Activated naive CD8-positive, alpha-beta T cell (primary cell): ENCODE results near the gene ZNF521.

Experiments used
- H3K27ac Mint-ChIP-seq: one replicate; pipeline ENCODE4 v1.8.0; 2021; ENCODE audit warnings: mixed read lengths
- H3K27me3 Mint-ChIP-seq: one replicate; pipeline ENCODE4 v1.8.0; 2021; ENCODE audit warnings: mixed read lengths
- H3K36me3 Mint-ChIP-seq: one replicate; pipeline ENCODE4 v1.8.0; 2021; ENCODE audit warnings: mixed read lengths
- H3K4me1 Mint-ChIP-seq: one replicate; pipeline ENCODE4 v1.8.0; 2021; ENCODE audit warnings: low read depth, mixed read lengths
- H3K4me3 Mint-ChIP-seq: one replicate; pipeline ENCODE4 v1.8.0; 2021; ENCODE audit warnings: mild to moderate bottlenecking, mixed read lengths
- H3K9me3 Mint-ChIP-seq: one replicate; pipeline ENCODE4 v1.8.0; 2021; ENCODE audit warnings: low read depth, mixed read lengths

Gene ZNF521

DNA sequence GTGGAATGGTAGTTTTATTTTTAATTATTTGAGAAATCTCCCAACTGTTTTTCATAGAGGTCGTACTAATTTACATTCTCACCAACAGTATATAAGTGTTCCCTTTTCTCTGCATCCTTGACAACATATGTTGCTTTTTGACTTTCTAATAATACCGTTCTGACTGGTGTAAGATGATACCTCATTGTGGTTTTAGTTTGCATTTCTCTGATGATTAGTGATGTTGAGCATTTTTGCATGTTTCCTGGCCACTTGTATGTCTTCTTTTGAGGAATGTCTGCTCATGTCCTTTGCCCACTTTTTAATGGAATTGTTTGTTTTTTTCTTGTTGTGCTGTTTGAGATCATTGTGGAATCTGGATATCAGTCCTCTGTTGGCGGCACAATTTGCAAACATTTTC, 242.5 kb downstream of the ZNF521 start:
- Mint-ChIP-seq H3K9me3 (peaks cover 4% of the 10 kb centered on the region), H3K4me3 (no peak overlapping the region), H3K27me3 (peaks cover 3% of the 10 kb centered on the region), H3K27ac (no peak overlapping the region), H3K4me1 (no peaks in the 10 kb centered on the region), H3K36me3 (peaks cover 2% of the 10 kb centered on the region)

DNA sequence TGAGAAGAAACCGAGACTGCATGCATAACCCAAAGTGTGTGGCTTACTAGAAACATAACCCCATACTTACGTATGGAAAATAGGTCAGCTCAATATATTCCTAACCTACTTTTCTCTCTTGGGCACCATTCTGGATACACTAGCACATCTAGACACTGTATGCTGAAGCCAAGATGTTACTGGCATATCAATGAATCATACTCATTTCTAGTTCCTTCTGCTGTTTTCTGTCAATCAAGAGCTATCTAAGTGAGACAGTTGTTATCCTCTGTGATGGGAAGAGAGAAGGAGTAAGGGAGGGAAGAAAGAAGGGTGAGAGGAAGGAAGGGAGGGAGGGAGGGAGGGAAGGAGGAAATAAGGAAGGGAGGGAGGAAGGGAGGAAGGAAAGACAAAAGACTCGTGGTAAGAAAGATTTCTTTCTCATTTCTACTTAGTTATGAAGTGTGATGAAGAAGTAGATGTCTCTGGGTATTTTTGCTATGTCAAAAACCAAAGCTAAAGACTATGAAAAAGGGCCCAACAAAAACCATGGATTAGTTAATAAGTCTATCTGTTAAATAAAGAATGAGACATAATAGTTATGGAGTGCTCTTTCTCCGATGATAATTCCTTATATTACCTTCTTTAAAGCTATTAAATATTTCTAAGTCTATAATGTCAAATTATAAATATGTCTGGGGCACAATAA, 248.4 kb downstream of the ZNF521 start:
- H3K36me3 Mint-ChIP-seq: no peaks in the 10 kb centered on the region
- H3K27ac Mint-ChIP-seq: no peak overlapping the region
- no peaks in the 10 kb centered on the region for H3K27me3 Mint-ChIP-seq
- no peaks in the 10 kb centered on the region for H3K9me3 Mint-ChIP-seq
- no peaks in the 10 kb centered on the region for H3K4me1 Mint-ChIP-seq
- H3K4me3 Mint-ChIP-seq: no peak overlapping the region

DNA sequence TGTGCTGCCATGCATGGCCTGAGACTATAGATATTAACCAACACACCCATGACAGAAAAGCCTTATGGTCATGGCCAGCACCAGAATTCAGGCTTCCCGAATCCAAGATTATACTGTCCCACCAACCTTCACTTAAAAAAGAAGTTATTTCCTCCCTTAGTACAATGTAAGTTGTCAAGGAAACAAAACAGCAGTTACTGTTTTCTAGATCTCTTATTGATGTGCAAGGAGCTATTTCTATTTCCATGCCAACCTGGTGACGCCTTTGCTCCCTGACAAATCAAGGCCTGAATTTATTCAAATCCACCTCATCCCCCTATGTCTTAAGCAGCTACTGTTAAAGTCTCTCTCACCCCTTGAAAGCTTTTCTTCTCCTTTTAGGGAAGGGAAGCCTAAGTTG, 249.3 kb downstream of the ZNF521 start:
- Mint-ChIP-seq H3K36me3 (no peaks in the 10 kb centered on the region), H3K27me3 (no peaks in the 10 kb centered on the region), H3K9me3 (no peaks in the 10 kb centered on the region), H3K4me3 (no peak overlapping the region), H3K4me1 (no peaks in the 10 kb centered on the region), H3K27ac (no peak overlapping the region)

DNA sequence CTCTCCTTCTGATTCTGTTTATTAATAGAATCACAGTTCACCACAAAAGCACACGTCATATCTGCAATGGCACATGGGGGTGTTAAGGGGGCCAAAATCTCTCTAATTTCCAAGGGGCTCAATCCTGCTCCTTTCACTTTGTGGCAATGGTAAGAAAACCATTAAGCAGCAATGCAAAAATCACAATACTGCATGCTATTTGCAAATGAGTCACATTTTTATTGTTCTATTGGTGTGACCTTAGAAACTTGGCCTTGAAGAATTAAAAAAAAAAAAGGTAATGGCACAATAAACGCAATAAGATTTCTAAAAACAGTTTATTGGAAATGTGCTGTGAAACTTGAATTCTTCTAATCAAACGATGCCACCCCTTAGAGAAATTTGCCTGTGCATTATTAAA, 251.5 kb downstream of the ZNF521 start:
- Mint-ChIP-seq H3K36me3 (no peaks in the 10 kb centered on the region), H3K4me3 (no peak overlapping the region), H3K9me3 (no peaks in the 10 kb centered on the region), H3K27me3 (no peaks in the 10 kb centered on the region), H3K4me1 (no peaks in the 10 kb centered on the region), H3K27ac (no peak overlapping the region)

DNA sequence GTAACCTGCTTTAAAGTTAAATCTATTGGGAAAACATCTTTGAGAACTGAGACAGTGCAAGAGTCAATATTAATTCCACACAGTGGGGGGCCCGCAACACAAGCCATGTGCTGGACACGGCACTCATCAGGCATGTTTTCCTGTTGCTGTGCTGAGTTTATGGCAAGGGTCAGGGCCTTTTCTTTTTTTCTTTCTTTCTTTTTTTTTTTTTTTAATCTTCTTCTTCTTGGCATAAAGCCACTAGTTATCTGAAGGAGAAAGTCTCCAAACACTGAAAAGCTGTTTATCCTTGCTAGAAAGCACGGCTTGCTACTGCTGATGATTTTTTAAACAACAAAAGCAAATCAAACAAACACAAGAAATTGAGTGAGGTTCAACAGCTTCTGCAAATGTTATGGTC, 252.1 kb downstream of the ZNF521 start:
- Mint-ChIP-seq H3K27me3 (no peaks in the 10 kb centered on the region), H3K4me3 (no peak overlapping the region), H3K4me1 (no peaks in the 10 kb centered on the region), H3K36me3 (no peaks in the 10 kb centered on the region), H3K9me3 (no peaks in the 10 kb centered on the region), H3K27ac (no peak overlapping the region)

DNA sequence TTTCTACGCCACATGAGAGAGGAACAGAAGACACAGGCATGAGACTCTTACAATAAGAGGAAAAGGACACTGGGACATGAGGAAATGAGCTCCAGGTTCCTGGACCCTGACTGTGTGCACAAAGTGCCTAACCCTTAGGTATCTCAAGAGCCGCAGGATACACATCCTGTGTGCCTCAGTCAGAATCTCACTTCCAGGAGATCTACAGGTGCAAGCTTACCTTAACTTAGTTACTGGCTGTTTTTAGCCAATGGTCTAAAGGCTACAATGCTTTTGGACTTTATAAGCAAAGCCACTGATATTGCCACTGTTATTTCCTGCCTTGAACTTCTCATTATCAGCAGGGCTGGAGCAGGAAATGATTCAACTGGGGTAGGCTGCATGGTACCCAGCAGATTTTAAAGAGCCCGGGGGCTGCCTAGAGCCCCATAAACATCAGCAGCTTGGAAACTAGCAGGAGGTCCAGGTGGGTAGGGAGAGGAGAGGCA, 254.4 kb downstream of the ZNF521 start:
- no peak overlapping the region for H3K4me3 Mint-ChIP-seq
- no peaks in the 10 kb centered on the region for H3K9me3 Mint-ChIP-seq
- no peaks in the 10 kb centered on the region for H3K27me3 Mint-ChIP-seq
- H3K27ac Mint-ChIP-seq: no peak overlapping the region
- no peaks in the 10 kb centered on the region for H3K4me1 Mint-ChIP-seq
- H3K36me3 Mint-ChIP-seq: no peaks in the 10 kb centered on the region

DNA sequence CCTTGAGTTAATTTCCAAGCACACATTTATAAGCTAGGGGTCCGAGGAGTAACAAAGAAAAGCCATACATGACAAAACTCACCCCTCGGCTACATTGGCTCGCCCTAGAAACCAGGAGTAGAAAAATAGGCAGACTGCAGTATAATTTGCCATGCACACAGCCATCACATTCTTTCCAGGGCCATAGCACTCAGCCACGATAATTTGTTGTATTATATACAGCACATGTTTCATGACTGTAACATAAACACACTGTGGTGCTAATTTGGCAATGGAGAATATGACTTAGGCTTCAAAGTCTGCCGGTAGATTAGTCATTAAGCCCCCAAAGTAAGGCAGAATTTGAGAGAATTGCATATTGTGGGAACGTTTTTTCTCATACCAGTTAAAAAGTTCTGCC, 254.9 kb downstream of the ZNF521 start:
- no peaks in the 10 kb centered on the region for H3K9me3 Mint-ChIP-seq
- no peaks in the 10 kb centered on the region for H3K4me1 Mint-ChIP-seq
- no peaks in the 10 kb centered on the region for H3K36me3 Mint-ChIP-seq
- H3K27ac Mint-ChIP-seq: no peak overlapping the region
- H3K4me3 Mint-ChIP-seq: no peak overlapping the region
- no peaks in the 10 kb centered on the region for H3K27me3 Mint-ChIP-seq

DNA sequence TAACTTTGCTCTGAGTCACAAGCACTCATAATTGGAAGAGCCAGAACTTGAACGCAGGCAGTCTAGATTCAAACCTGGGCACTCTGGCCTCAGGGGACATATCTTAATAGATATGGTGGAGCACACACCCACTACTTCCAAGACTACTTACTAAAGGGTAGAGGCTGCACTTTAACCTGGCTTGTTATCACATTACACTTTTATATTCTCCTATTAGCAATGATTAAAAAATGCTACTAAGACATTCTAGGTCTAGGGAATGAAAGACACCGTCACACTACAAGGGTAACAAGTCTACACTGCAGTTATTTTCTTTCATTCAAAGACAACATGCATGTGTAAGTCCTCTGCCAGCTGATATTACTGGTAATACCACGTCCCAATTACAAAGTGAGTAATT, 258.8 kb downstream of the ZNF521 start:
- Mint-ChIP-seq H3K4me3 (no peak overlapping the region), H3K4me1 (no peaks in the 10 kb centered on the region), H3K9me3 (no peaks in the 10 kb centered on the region), H3K27ac (no peak overlapping the region), H3K36me3 (no peaks in the 10 kb centered on the region), H3K27me3 (no peaks in the 10 kb centered on the region)

DNA sequence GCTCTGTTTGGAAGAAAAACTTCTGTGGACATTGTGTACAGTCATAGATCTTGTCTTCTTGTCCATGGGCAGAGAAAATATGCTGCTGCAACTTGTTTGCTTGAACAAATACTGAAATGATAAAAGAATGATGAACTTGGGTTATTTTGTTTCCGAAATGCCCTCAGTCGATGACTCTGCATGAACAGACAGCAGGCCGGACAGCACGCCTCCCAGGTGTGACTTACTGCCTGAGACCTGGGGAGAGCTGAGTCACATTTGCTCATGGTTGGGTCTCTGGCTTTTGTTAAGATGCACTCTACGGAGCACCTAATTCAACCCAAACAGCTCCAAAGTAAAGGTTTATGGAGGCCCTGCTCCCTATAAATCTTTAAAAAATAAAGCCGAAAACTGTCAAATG, 262.5 kb downstream of the ZNF521 start:
- Mint-ChIP-seq H3K4me3 (no peak overlapping the region), H3K9me3 (no peaks in the 10 kb centered on the region), H3K4me1 (no peaks in the 10 kb centered on the region), H3K36me3 (no peaks in the 10 kb centered on the region), H3K27ac (no peak overlapping the region), H3K27me3 (no peaks in the 10 kb centered on the region)

DNA sequence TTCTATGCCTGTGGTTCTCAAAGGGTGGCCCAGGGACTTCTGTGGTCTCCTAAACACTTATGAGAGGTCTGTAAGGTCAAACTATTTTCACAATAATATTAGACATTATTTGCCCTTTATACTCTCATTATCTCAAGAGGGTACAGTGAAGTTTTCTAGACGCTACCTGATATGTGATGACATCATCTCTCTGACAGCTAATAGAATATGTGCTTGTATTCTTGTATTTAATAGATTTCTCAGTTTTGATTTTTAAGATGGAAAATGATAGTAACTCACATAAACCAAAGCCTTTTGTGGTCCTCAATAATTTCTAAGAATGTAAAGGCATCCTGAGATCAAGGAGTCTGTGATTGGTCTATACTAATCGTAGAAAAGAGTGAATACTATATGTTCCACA, 265.1 kb downstream of the ZNF521 start:
- H3K36me3 Mint-ChIP-seq: no peaks in the 10 kb centered on the region
- H3K27me3 Mint-ChIP-seq: no peaks in the 10 kb centered on the region

DNA sequence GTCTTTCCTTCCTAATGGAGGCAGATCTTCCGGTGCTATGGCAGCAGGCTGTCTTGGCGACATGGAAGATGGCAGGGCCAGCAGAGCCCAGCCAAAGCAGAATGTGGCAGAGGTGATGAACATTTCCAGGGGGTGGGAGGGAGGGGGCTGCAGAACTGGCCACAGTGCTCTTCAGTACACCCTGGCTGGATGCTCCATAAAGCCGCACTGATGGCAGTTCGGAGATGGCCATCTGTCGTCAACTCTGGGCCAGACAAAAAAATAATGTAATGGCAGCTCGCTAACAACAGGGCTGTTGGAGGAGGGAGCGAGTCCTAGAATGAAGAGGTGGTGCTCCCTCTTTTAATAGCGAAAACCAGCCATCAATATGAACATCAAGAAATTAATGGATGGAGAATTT, 271.0 kb downstream of the ZNF521 start:
- Mint-ChIP-seq H3K4me3 (no peak overlapping the region), H3K9me3 (no peaks in the 10 kb centered on the region), H3K27me3 (no peaks in the 10 kb centered on the region), H3K27ac (no peak overlapping the region), H3K4me1 (no peaks in the 10 kb centered on the region), H3K36me3 (no peaks in the 10 kb centered on the region)

More for the DNA sequence above, 265.1 kb downstream of the ZNF521 start:
- Mint-ChIP-seq H3K27ac (no peak overlapping the region), H3K4me3 (no peak overlapping the region), H3K9me3 (no peaks in the 10 kb centered on the region), H3K4me1 (no peaks in the 10 kb centered on the region)

DNA sequence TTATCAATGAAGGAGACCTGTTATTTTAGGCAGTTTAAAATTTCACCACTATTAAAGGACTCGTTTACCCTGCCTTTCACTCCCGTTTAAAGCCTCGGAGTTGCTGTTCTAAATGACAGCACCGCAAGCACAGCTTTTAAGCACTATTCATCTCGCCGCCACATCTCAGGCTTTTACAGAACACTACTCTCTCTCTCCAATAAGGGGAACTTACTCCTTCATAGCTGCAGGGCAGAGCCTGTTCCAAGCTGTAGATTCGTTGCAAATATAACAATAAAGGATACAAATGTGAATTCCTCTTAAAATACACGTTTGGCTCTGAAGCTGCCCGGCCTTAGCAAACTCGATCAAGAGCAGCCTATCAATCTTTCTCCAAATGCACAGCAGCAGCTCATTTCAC, 271.8 kb downstream of the ZNF521 start:
- Mint-ChIP-seq H3K27ac (no peak overlapping the region), H3K9me3 (no peaks in the 10 kb centered on the region), H3K4me3 (no peak overlapping the region), H3K27me3 (no peaks in the 10 kb centered on the region), H3K36me3 (no peaks in the 10 kb centered on the region), H3K4me1 (no peaks in the 10 kb centered on the region)

DNA sequence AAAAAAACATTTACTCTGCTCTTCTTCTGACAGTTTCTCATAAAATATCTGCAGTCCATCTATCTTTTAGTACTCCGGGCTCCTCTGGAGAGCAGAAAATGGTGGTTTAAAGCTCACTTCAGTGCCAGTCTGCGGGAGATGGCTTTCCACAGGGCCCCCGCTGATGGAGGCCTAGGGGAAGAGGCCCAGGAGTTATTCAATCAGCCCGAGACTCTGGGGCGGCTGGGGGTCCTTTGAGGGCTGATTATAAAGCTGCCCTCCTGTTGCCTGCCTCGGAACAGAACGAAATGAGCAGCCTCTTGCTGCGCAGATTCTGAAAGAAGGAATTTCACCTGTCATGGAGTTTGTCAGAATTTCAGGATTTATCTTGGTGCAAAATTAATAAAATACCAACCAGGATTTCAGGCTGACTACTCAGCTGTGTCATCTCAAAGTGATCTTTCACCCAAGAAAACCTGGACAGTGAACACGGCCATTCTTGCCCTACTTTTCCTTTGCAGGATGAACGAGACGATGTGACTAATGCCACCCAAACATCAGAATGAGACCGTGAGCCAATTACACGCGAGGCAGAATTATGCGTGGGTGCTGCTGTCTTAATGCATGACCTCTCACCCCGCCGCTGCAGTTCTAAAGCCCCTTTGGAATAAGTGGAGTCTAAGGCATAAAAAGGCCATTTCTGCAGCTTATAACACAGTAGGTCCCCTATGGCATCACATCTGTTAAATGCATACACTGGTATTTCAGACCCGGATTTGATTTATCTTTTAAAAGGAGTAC, 273.8 kb downstream of the ZNF521 start:
- Mint-ChIP-seq H3K36me3 (no peaks in the 10 kb centered on the region), H3K9me3 (no peaks in the 10 kb centered on the region), H3K4me3 (no peak overlapping the region), H3K27ac (no peak overlapping the region), H3K27me3 (no peaks in the 10 kb centered on the region), H3K4me1 (no peaks in the 10 kb centered on the region)

DNA sequence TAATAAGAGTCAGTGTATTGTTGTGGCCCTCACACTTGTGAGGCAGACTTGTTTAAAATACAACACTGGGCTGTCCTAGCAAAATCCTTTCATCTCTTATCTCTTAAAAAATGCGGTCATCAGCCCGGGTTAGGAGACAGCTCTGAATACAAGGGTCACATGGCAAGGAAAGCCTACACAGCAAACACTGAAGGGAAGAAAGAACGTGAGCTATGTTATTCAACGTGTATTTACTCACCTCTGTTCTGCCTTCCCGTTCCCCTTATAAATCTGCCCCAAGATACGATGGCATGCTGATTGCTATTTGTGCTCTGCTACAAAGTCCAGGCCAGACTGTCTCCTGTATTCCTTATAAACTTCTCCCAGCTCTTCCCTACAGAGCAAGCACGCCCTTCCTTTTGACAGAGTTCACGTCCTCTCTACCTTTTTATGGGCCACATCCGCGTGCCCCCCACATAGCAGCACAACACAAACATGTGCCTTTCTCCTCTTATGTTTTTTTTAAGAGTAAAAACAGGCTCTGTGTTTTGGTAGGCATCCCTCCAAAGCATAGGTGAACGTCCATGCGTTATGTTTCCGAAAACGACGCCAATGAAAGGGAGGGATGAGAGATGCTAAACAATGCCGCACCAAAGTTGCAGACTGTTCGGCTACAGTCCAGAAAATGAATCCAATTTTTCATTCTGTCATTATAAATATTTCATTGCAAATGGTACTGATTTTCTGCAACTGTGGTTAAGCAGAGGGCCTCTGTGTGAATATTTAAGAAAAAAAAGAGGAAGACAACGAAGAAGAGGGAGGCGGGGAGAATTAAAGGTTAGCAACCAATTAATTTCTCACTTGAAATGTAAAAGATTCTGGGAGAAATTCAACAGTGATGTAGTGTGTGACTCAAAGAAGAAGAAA, 274.7 kb downstream of the ZNF521 start:
- no peak overlapping the region for H3K27ac Mint-ChIP-seq
- no peaks in the 10 kb centered on the region for H3K36me3 Mint-ChIP-seq
- H3K4me3 Mint-ChIP-seq: no peak overlapping the region
- H3K9me3 Mint-ChIP-seq: no peaks in the 10 kb centered on the region
- H3K27me3 Mint-ChIP-seq: no peaks in the 10 kb centered on the region
- no peaks in the 10 kb centered on the region for H3K4me1 Mint-ChIP-seq

DNA sequence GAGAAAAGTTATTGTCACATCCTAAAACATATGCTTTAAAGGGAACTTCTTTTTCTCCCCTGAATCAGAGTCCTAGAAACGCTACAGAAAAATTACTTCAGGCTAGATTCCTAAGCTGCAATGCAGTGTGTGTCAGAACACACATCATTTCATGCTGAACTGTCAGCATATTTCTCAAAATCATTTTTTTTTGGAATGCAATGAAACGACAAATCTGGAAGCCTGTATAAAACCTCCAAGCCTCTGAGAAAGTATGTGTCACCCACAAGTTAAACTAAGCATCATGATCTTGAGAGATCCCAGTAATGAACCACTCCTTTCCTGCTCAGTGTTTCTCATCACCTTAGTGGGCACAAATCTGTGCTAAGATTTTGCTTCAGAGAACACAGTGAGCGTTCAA, 276.2 kb downstream of the ZNF521 start:
- no peak overlapping the region for H3K27ac Mint-ChIP-seq
- H3K27me3 Mint-ChIP-seq: no peaks in the 10 kb centered on the region
- no peaks in the 10 kb centered on the region for H3K9me3 Mint-ChIP-seq
- no peaks in the 10 kb centered on the region for H3K36me3 Mint-ChIP-seq
- H3K4me1 Mint-ChIP-seq: no peaks in the 10 kb centered on the region
- H3K4me3 Mint-ChIP-seq: no peak overlapping the region
